ENCODE results near the gene HAGHL.
"Not testable (repeated sequence)": the region's sequence is repeated elsewhere in the genome, so short reads cannot be mapped to it uniquely, and the experiment has no call there.

Gene HAGHL

GRCh38 chr16:770411-770810 is 43.5 kb downstream of the HAGHL start:
- no peak for TF ChIP-seq CTCF (IDR thresholded peaks at IDR 0.05; ENCODE audit: insufficient read depth, low read depth, low read length, missing control alignments)
- H3K4me3 ChIP-seq (ENCODE audit: low read length): no peak overlapping the region
- no peak for DNase-seq (ENCODE audit: low read depth)

GRCh38 chr16:772959-773358 is 46.1 kb downstream of the HAGHL start:
- no peak overlapping the region for H3K4me3 ChIP-seq (ENCODE audit: low read length)
- no peak for TF ChIP-seq CTCF (IDR thresholded peaks at IDR 0.05; ENCODE audit: insufficient read depth, low read depth, low read length, missing control alignments)
- no peak for DNase-seq (ENCODE audit: low read depth)

GRCh38 chr16:774086-775001 is 47.4 kb downstream of the HAGHL start:
- TF ChIP-seq CTCF (IDR thresholded peaks at IDR 0.05; ENCODE audit: insufficient read depth, low read depth, low read length, missing control alignments): no peak
- DNase-seq (ENCODE audit: low read depth): no peak
- no peak overlapping the region for H3K4me3 ChIP-seq (ENCODE audit: low read length)

- no peak for TF ChIP-seq CTCF (IDR thresholded peaks at IDR 0.05; ENCODE audit: insufficient read depth, low read depth, low read length, missing control alignments)
- no peak for DNase-seq (ENCODE audit: low read depth)
- no peak overlapping the region for H3K4me3 ChIP-seq (ENCODE audit: low read length)
These were observed 48.4 kb downstream of the HAGHL start for GRCh38 chr16:775236-775796.

GRCh38 chr16:776298-776697 is 49.4 kb downstream of the HAGHL start:
- H3K4me3 ChIP-seq (ENCODE audit: low read length): not testable (repeated sequence)

GRCh38 chr16:776824-777223 is 49.9 kb downstream of the HAGHL start:
- no peak for TF ChIP-seq CTCF (IDR thresholded peaks at IDR 0.05; ENCODE audit: insufficient read depth, low read depth, low read length, missing control alignments)
- no peak for DNase-seq (ENCODE audit: low read depth)
- H3K4me3 ChIP-seq (ENCODE audit: low read length): no peak overlapping the region

More at GRCh38 chr16:776298-776697, 49.4 kb downstream of the HAGHL start:
- not testable (repeated sequence) for DNase-seq (ENCODE audit: low read depth)

GRCh38 chr16:777826-778225 is 50.9 kb downstream of the HAGHL start:
- H3K4me3 ChIP-seq (ENCODE audit: low read length): no peak overlapping the region
- peak; percentile 40 for DNase-seq (ENCODE audit: low read depth)
- no peak for TF ChIP-seq CTCF (IDR thresholded peaks at IDR 0.05; ENCODE audit: insufficient read depth, low read depth, low read length, missing control alignments)
